ENCODE results near the gene KIAA1328. TPM values are rescaled to one million over a fixed set of nuclear protein-coding genes. Genes with fewer than 3 reads are reported as not detected.
"Not testable (repeated sequence)": the region's sequence is repeated elsewhere in the genome, so short reads cannot be mapped to it uniquely, and the experiment has no call there.

Gene KIAA1328
- total and polyA plus RNA-seq, 9 of the 15 experiments (the other 6 are each of a cell fraction or from before 2014, with no cell fraction given): 4.0 to 8.6 (median 7.4) TPM

DNA sequence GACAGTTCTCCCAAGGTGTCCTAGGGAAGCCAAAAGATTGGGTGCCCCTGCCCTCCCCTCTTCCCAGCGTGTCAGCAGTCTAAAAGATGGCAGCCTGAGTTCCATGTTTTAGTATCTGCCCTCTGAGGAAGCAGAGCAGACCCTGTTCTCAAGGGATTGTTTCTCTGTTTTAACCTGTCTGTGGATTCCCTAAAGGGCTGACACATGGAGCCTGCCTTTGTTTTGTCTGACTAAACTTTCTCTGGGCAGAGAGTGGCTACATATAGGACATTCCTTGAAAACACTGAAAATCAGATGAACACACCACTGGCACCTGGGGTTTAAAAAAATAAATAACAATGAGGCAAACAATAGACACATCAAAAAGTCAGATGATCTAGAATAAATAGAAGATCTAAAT lies 337.6 kb downstream of the KIAA1328 start (continued):
- TF ChIP-seq SNIP1 (IDR thresholded peaks at IDR 0.05; ENCODE audit: low read depth) (no peak), SRSF3 (IDR thresholded peaks at IDR 0.05; ENCODE audit: insufficient read depth, low read length) (no peak), HDAC8 (tag; IDR thresholded peaks at IDR 0.05) (no peak), FOXK1 (CRISPR knock-in tag; IDR thresholded peaks at IDR 0.05; ENCODE audit: borderline replicate concordance) (no peak)

- H3K9me1 ChIP-seq (ENCODE audit: control insufficient read depth, insufficient read depth, low read length); H3K36me3 ChIP-seq (ENCODE audit: control insufficient read depth, insufficient read depth, low read length); in situ Hi-C loops (cut with MboI); intact Hi-C loops (cut with micrococcal nuclease); FAIRE-seq; H3K9me3 ChIP-seq (replicated peaks; ENCODE audit: control insufficient read depth, insufficient read depth, low read depth, low read length); CTCF ChIA-PET (ENCODE audit: low intra/inter-chr PET ratio); H3K4me1 ChIP-seq (replicated peaks in 1 of 2; ENCODE audit: control insufficient read depth in 2 of 2, insufficient read depth in 2 of 2, low read length in 2 of 2); H3K27ac ChIP-seq (ENCODE audit: extremely low read depth, low read depth, low read length); H3K79me2 ChIP-seq (ENCODE audit: control insufficient read depth, insufficient read depth, low read length); H3K9ac ChIP-seq (ENCODE audit: insufficient read depth in 1 of 2, low read depth in 2 of 2, low read length in 2 of 2); H3K4me2 ChIP-seq (ENCODE audit: insufficient read depth, low read length); H4K20me1 ChIP-seq (replicated peaks; ENCODE audit: control insufficient read depth, insufficient read depth, low read length); H3K4me3 ChIP-seq; BruUV-seq (replicated peaks); H3K27me3 ChIP-seq (ENCODE audit: control insufficient read depth in 2 of 2, insufficient read depth in 2 of 2, low read length in 2 of 2): not testable (repeated sequence)
- ATAC-seq (peak; percentile 65; the same call in 2 of the 3 replicates), DNase-seq (ENCODE audit: extremely low read depth in 1 of 4, low spot score in 3 of 4) (peak in 1 of 4 experiments; percentile 6)
- POLR2A ChIA-PET: interaction anchor here (0.7 kb wide), 1 partner anchor 778 kb away, joined by 3 read pairs; no protein-coding TSS in a partner anchor
- TF ChIP-seq CTCF (IDR thresholded peaks at IDR 0.05 in 2 of 3, conservative IDR thresholded peaks at IDR 0.05 in 1 of 3; ENCODE audit: insufficient read depth in 2 of 3, low read depth in 1 of 3, low read length in 3 of 3): peak; percentile 15 to 38 (median 19); a peak in 1 of 6 replicates
- 0 out of 2 replicates have a peak, but pooled peaks have one; percentile 6 for TF ChIP-seq CEBPB (tag; IDR thresholded peaks at IDR 0.05)
- WGBS (ENCODE audit: insufficient coverage, low coverage, missing lambda C conversion rate): under 1% methylated on average over 6 of the region's 6 CpGs
- peak overlapping the region; percentile 21; the same call in 1 of the 2 replicates for H2AFZ ChIP-seq (ENCODE audit: low read depth, low read length)
Observed at GRCh38 chr18:37166966-37167365, 338.0 kb downstream of the KIAA1328 start.

Data from K562 (cell line).